ENCODE results near the gene MRPL11. TPM values are rescaled to one million over a fixed set of nuclear protein-coding genes. Genes with fewer than 3 reads are reported as not detected.

The MRPL11 gene
- total and polyA plus RNA-seq, 4 donors = 32.7 to 56.8 (median 41.2) TPM

DNA sequence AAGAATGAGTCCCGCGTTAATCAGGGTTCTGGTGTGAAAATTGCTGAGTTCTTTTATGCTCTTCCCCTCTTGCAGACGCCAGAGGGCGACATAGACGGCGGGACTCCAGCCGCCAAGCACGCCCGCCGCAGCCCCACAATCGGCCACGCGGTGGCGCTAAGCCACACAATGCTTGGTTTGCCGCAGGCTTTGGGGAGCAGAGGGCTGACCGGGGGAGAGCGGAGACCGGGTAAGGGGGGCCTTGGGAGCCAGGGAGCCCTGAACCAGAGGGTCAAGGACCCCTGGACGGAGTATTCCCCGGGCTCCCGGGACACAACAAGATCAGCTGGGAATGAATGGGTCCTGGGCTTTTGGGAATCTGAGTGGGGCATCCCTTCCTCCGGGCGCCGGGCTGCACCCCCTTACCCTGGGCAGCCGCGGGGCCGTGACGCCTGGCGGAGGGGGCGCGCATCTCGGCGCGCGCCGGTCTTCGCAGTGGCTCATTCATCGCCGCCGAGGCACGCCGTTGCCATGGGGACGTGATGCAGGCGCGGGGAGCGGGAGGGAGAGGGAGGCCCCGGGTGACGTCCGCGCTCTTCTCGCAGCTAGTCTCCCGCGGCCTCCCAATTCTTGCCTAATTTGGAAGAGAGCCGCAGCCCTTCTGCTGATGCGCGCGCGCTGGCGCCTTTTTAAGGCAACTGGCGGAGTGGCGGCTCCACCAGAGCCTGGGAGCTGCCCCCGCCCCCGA lies 30.0 kb downstream of the MRPL11 start:
- Histone ChIP-seq H3K27me3 (ENCODE audit: control insufficient read depth in 3 of 3, insufficient read depth in 3 of 3, low read length in 2 of 3) (peaks cover 0 to 18% (median 6%) of the 10 kb centered on the region in 3 donors), H3K27ac (ENCODE audit: low read depth in 1 of 2, low read length in 1 of 2) (no peak overlapping the region)

DNA sequence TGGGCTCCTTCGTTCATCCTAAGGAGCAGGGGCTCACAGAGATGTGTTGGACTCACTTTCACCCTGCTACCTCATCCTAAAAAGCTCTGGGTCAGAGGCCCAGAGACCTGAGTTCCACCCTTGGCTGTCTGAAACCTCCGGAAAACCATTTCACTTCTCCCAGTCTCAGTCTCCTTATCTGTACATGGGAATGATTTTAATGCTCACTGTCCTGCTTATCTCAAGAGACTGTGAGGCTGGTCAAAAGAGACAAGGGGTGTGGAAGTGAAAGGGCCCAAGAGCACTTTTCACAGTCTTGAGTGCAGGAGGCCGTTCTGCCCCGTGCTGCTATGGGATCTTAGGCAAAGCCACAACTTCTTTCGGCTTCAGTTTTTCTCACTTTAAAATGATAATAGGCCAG lies 31.0 kb downstream of the MRPL11 start:
- Histone ChIP-seq H3K4me3 (no peak overlapping the region), H3K27me3 (ENCODE audit: control insufficient read depth in 3 of 3, insufficient read depth in 3 of 3, low read length in 2 of 3) (peaks cover 0 to 18% (median 6%) of the 10 kb centered on the region in 3 donors), H3K9ac (ENCODE audit: insufficient read depth in 1 of 2, low read length in 2 of 2) (no peak overlapping the region), H3K36me3 (ENCODE audit: control insufficient read depth in 4 of 4, insufficient read depth in 4 of 4, low read length in 4 of 4) (no peaks in the 10 kb centered on the region), H3K27ac (ENCODE audit: low read depth in 1 of 2, low read length in 1 of 2) (no peak overlapping the region), H3K4me1 (ENCODE audit: control insufficient read depth in 5 of 5, insufficient read depth in 5 of 5, low read length in 5 of 5) (no peaks in the 10 kb centered on the region), H3K9me3 (ENCODE audit: control insufficient read depth in 4 of 4, insufficient read depth in 3 of 4, low read length in 3 of 4) (peaks cover 0 to 6% (median 0%) of the 10 kb centered on the region in 4 donors)
- ATAC-seq (ENCODE audit: insufficient read depth, low FRiP score) (no peak), DNase-seq (no peak)
- TF ChIP-seq CTCF (IDR thresholded peaks at IDR 0.05; ENCODE audit: control extremely low read depth, extremely low read depth) = no peak
- WGBS, 2 donors = 50 to 74% methylated on average over 5 of the region's 5 CpGs

More for the DNA sequence above, 30.0 kb downstream of the MRPL11 start:
- Histone ChIP-seq H3K9me3 (ENCODE audit: control insufficient read depth in 4 of 4, insufficient read depth in 3 of 4, low read length in 3 of 4) (peaks cover 0 to 6% (median 0%) of the 10 kb centered on the region in 4 donors), H3K4me1 (ENCODE audit: control insufficient read depth in 5 of 5, insufficient read depth in 5 of 5, low read length in 5 of 5) (no peaks in the 10 kb centered on the region), H3K9ac (ENCODE audit: insufficient read depth in 1 of 2, low read length in 2 of 2) (no peak overlapping the region), H3K4me3 (no peak overlapping the region), H3K36me3 (ENCODE audit: control insufficient read depth in 4 of 4, insufficient read depth in 4 of 4, low read length in 4 of 4) (no peaks in the 10 kb centered on the region)
- peak; percentile 100 for TF ChIP-seq CTCF (IDR thresholded peaks at IDR 0.05; ENCODE audit: control extremely low read depth, extremely low read depth)
- peak; percentile 90 for ATAC-seq (ENCODE audit: insufficient read depth, low FRiP score)
- DNase-seq = peak; percentile 92 to 94 (median 93)
- 1% methylated on average over 45 to 63 of the region's 63 CpGs for WGBS, 2 donors

DNA sequence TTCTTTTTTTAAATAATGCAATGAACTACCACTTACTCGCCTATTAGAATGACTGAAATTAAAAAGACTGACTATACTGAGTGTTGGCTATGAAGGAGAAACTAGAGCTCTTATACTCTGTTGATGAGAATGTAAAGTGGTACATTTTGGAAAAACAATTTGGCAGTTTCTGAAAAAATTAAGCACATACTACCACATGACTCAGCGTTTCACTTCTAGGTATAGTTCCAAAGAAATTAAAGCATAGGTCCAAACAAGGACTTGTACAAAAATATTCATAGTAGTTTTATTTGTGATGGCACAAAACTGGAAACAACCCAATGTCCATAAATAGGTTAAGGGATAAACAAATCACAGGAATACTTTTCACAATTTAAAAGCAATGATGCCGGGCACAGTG lies 44.7 kb downstream of the MRPL11 start:
- peaks cover 0 to 2% (median 0%) of the 10 kb centered on the region in 3 donors for H3K27me3 ChIP-seq (ENCODE audit: control insufficient read depth in 3 of 3, insufficient read depth in 3 of 3, low read length in 2 of 3)
- ATAC-seq (ENCODE audit: insufficient read depth, low FRiP score) = no peak
- no peak overlapping the region for H3K9ac ChIP-seq (ENCODE audit: insufficient read depth in 1 of 2, low read length in 2 of 2)
- no peak overlapping the region for H3K27ac ChIP-seq (ENCODE audit: low read depth in 1 of 2, low read length in 1 of 2)
- 78 to 87% methylated on average over 3 of the region's 3 CpGs for WGBS, 2 donors
- H3K9me3 ChIP-seq (ENCODE audit: control insufficient read depth in 4 of 4, insufficient read depth in 3 of 4, low read length in 3 of 4) = no peaks in the 10 kb centered on the region
- H3K36me3 ChIP-seq (ENCODE audit: control insufficient read depth in 4 of 4, insufficient read depth in 4 of 4, low read length in 4 of 4) = no peaks in the 10 kb centered on the region
- no peak overlapping the region for H3K4me3 ChIP-seq
- TF ChIP-seq CTCF (IDR thresholded peaks at IDR 0.05; ENCODE audit: control extremely low read depth, extremely low read depth) = no peak
- no peaks in the 10 kb centered on the region for H3K4me1 ChIP-seq (ENCODE audit: control insufficient read depth in 5 of 5, insufficient read depth in 5 of 5, low read length in 5 of 5)
- DNase-seq = no peak
